Measurements from ENCODE around the gene MBNL1.
"Not testable (repeated sequence)": the region's sequence is repeated elsewhere in the genome, so short reads cannot be mapped to it uniquely, and the experiment has no call there.

- not testable (repeated sequence) for TF ChIP-seq CTCF (optimal IDR thresholded peaks at IDR 0.05 in 1 of 3, IDR thresholded peaks at IDR 0.05 in 1 of 3, conservative IDR thresholded peaks at IDR 0.05 in 1 of 3; ENCODE audit: extremely low read depth in 1 of 3, insufficient read depth in 2 of 3, low read length in 3 of 3); EZH2 (IDR thresholded peaks at IDR 0.05; ENCODE audit: low read length)
These were observed 103.9 kb downstream of the MBNL1 start for GRCh38 chr3:152372633-152373032.
